Neural crest cell (in vitro differentiated cells): ENCODE data around the gene PIK3R1. TPM values are rescaled to one million over a fixed set of nuclear protein-coding genes. Genes with fewer than 3 reads are reported as not detected.

Experiments
- DNase-seq: peaks from one replicate; pipeline ENCODE4 v3.0.0; 2021; ENCODE audit warnings: low read depth, mixed read lengths, low spot score
- H3K27ac Mint-ChIP-seq: one replicate; pipeline ENCODE4 v1.8.0; 2021; ENCODE audit warnings: mild to moderate bottlenecking, mixed read lengths; ENCODE audit not compliant: unreplicated experiment
- H3K27me3 Mint-ChIP-seq: 2 replicates; pipeline ENCODE4 v1.8.0; 2021; ENCODE audit warnings: low read depth, mild to moderate bottlenecking, mixed read lengths
- H3K36me3 Mint-ChIP-seq: 2 replicates; pipeline ENCODE4 v1.8.0; 2021; ENCODE audit warnings: low read depth, mild to moderate bottlenecking, mixed read lengths
- H3K4me1 Mint-ChIP-seq: 2 replicates; pipeline ENCODE4 v1.8.0; 2021; ENCODE audit warnings: mixed read lengths
- H3K4me3 Mint-ChIP-seq: one replicate; pipeline ENCODE4 v1.8.0; 2021; ENCODE audit warnings: mild to moderate bottlenecking, mixed read lengths
- H3K9me3 Mint-ChIP-seq: 2 replicates; pipeline ENCODE4 v1.8.0; 2021; ENCODE audit warnings: mixed read lengths
- long read RNA-seq: library from polyadenylated mRNA; unstranded; transcript quantifications from one replicate; pipeline ENCODE4 v2.0.0, GENCODE V29; 2020
- total RNA-seq: library from RNA; stranded (reverse); gene quantifications from 2 replicates; pipeline ENCODE4 v1.2.1, GENCODE V29; 2021
- TF ChIP-seq, protein P1 (sequence below): fragments of 200-600 bp; sonication (generic); conservative IDR thresholded peaks from 2 replicates; pipeline ENCODE4 v1.5.0; 2021; ENCODE audit warnings: antibody characterized with exemption, mild to moderate bottlenecking

The PIK3R1 gene
- 59.9 and 68.3 TPM in 2 replicates for total RNA-seq
- long read RNA-seq, transcript PIK3R1-202 (10 exons, 2,439 nt), result major isoform, 16 of 46 reads
- long read RNA-seq, transcript PIK3R1-201 (10 exons, 2,625 nt), result minor isoform, 8 of 46 reads
- long read RNA-seq, partial matches to known transcripts, result 8 of 46 reads
- long read RNA-seq, other reads (novel, unspliced or antisense), result 13 of 46 reads

DNA sequence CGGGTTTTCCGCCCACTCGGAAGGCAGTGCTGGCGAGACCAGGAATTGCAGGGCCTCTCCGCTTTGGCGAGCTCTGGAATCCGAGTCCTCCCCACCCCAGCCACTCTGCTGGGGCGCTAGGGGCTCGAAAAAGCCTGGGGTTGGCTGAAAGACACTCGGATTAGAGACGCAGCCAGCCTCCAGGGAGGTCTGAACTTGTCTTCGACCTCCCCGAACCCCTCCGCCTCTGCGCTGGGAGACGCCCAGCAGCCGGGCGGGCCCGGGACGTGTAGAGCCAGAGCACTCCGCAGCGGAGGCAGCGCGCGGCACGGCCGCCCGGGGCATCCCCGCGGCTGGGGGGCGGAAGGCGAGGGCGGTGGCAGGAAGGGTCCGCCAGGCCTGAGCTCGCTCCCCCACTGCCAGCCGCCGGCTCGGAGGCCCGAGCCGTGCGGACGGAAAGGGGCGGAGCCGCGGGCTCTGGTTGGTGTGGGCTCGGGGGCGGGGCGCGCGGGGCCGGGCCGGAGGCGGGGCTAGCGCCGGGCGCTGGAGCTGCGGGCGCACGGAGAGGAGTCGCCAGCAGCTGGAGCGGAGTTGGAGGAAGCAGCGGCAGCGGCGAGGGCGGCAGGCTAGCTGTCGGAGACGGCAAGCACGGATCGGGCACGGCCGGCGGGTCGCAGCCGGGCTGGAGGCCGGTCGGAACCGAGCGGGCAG, at the start of gene PIK3R1:
Gene PIK3R1, plus strand, starts transcription at position 549 of the 690 bp plus-strand sequence. CDS start 10,920 bp downstream, outside the sequence.
- Mint-ChIP-seq H3K36me3 (peaks cover 13% of the 10 kb centered on the region), H3K4me3 (peak within 1 kb of the TSS; percentile 95), H3K27ac (peak within 1 kb of the TSS; percentile 90), H3K27me3 (no peaks in the 10 kb centered on the region), H3K9me3 (peaks cover 6% of the 10 kb centered on the region), H3K4me1 (peaks cover 37% of the 10 kb centered on the region)
- peak; percentile 90 for DNase-seq
- TF ChIP-seq, protein P1, sequence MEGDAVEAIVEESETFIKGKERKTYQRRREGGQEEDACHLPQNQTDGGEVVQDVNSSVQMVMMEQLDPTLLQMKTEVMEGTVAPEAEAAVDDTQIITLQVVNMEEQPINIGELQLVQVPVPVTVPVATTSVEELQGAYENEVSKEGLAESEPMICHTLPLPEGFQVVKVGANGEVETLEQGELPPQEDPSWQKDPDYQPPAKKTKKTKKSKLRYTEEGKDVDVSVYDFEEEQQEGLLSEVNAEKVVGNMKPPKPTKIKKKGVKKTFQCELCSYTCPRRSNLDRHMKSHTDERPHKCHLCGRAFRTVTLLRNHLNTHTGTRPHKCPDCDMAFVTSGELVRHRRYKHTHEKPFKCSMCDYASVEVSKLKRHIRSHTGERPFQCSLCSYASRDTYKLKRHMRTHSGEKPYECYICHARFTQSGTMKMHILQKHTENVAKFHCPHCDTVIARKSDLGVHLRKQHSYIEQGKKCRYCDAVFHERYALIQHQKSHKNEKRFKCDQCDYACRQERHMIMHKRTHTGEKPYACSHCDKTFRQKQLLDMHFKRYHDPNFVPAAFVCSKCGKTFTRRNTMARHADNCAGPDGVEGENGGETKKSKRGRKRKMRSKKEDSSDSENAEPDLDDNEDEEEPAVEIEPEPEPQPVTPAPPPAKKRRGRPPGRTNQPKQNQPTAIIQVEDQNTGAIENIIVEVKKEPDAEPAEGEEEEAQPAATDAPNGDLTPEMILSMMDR, result peak; percentile 59

DNA sequence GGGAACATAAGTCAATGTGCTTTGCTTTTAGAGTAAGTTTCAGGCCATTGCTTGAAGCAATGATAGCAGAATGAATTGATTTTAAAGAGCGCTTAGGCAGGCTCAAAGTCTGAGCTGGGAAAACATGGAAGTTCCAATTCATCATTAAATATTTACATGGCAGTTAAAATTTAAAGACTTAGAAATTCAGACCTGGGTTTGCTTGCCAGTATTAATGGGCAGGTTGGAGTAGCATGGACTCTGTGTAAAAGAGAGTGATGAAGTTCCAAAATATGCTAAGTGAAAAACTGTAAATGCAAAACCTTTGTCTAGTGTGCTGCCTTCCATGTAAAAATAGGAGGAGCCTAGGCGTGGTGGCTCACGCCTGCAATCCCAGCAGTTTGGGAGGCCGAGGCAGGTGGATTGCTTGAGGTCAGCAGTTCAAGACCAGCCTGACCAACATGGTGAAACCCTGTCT, 48.3 kb upstream of the PIK3R1 start:
- no peak for DNase-seq
- H3K27me3 Mint-ChIP-seq, result no peaks in the 10 kb centered on the region
- peaks cover 31% of the 10 kb centered on the region for H3K4me1 Mint-ChIP-seq
- no peak overlapping the region for H3K27ac Mint-ChIP-seq
- no peaks in the 10 kb centered on the region for H3K36me3 Mint-ChIP-seq
- TF ChIP-seq, protein P1, result no peak
- H3K9me3 Mint-ChIP-seq, result no peaks in the 10 kb centered on the region
- no peak overlapping the region for H3K4me3 Mint-ChIP-seq

DNA sequence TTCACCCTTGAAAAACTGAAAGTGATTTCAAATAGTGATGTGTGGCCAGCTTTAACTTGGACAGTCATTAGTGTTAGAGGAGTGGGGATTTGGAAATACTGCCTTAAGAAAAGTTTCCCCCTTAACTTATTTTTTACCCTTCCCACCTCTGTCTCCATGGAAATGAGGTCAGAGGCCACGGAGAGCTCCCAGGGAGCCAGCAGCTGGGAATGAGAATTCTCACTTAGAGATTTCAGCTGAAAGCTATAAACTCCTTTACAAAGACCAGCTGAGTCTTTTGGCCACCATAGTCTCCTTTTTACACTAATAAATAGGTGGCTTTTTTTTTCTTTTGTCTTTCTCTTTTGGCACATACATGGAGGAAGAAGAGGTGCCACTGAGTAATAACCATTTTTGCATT, 45.7 kb upstream of the PIK3R1 start:
- H3K27ac Mint-ChIP-seq, result peak overlapping the region; percentile 93
- no peaks in the 10 kb centered on the region for H3K27me3 Mint-ChIP-seq
- peaks cover 41% of the 10 kb centered on the region for H3K4me1 Mint-ChIP-seq
- DNase-seq, result peak; percentile 43
- peak overlapping the region; percentile 84 for H3K4me3 Mint-ChIP-seq
- TF ChIP-seq, protein P1, result no peak
- H3K36me3 Mint-ChIP-seq, result no peaks in the 10 kb centered on the region
- no peaks in the 10 kb centered on the region for H3K9me3 Mint-ChIP-seq

DNA sequence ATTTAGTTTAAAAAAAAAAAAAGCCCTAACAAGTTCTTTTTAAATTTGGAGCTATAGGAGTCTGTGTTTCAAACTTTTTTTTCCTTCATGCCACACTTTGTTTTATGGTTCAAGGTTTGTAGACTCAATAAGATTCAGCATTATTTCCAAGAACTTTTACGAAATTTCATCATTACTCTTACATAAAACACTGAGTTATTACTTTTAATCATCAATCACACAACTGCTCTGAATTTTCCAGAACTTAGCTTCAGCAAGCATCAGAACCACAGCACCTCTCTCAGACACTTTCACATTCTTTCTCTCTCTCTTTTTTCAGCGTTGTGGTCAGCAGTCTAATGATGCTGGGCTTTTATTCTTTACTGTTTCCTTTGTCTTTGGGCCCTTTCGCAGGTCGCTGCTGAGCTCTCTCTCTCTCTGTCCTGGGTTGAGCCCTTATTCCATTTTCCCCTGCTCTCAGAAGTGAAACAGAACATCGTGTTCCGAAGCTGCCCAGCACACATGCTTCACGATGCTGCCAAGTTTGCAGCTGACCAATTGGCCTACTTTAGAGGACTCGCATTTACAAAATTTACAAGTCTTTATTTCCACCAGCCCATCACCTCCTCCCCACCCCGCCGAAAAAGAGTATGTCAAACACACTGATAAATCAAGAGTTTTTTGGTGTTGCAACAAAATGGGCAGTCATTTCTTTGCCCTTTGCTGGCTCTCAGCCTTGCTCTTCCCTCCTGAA, 44.6 kb upstream of the PIK3R1 start:
- TF ChIP-seq, protein P1, result no peak
- Mint-ChIP-seq H3K9me3 (no peaks in the 10 kb centered on the region), H3K27ac (peak overlapping the region; percentile 16), H3K27me3 (no peaks in the 10 kb centered on the region), H3K4me3 (peak overlapping the region; percentile 35), H3K36me3 (no peaks in the 10 kb centered on the region), H3K4me1 (peaks cover 41% of the 10 kb centered on the region)
- no peak for DNase-seq

DNA sequence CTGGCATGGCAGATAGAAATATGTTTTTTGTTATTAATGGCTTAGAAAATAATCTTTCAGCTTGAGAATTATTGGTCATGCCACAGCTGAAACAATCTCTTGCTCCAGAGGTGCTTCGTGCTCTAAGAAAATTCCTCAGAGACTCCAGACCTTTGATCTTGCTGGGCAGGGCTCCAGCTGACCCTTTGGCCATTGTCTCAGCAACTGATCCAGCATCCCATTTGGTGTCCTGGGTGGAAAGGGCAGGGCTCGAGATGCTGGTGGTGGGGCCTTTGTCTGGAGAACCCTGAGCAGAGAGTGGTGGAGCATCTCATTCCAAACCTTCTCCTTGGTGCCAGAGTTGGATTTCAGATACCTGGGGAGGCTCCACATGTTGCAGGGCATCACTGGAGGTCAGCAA, 43.2 kb upstream of the PIK3R1 start:
- Mint-ChIP-seq H3K9me3 (no peaks in the 10 kb centered on the region), H3K4me1 (peaks cover 41% of the 10 kb centered on the region), H3K4me3 (no peak overlapping the region), H3K27me3 (no peaks in the 10 kb centered on the region), H3K27ac (no peak overlapping the region), H3K36me3 (no peaks in the 10 kb centered on the region)
- TF ChIP-seq, protein P1, result no peak
- no peak for DNase-seq
